Mesodermal cell (in vitro differentiated cells): ENCODE results near the gene MAFG.

ENCODE experiments used
- H3K27ac ChIP-seq: 2 replicates; pipeline ENCODE4 v1.7.0; 2013; ENCODE audit warnings: mild to moderate bottlenecking, low read depth, low read length, moderate library complexity; ENCODE audit not compliant: severe bottlenecking
- H3K36me3 ChIP-seq: 2 replicates; pipeline ENCODE4 v1.7.1; 2013; ENCODE audit warnings: mild to moderate bottlenecking, low read length, moderate library complexity; ENCODE audit not compliant: control insufficient read depth, insufficient read depth
- H3K4me1 ChIP-seq: one replicate; pipeline ENCODE4 v1.7.1; 2013; ENCODE audit warnings: mild to moderate bottlenecking, low read length; ENCODE audit not compliant: insufficient read depth, control insufficient read depth, poor library complexity, severe bottlenecking
- H3K4me3 ChIP-seq: 2 replicates; pipeline ENCODE4 v1.7.0; 2013; ENCODE audit warnings: low read length, control low read depth, mild to moderate bottlenecking; ENCODE audit not compliant: insufficient read depth, poor library complexity, severe bottlenecking; ENCODE audit errors: extremely low read depth
- H3K9me3 ChIP-seq: 2 replicates; pipeline ENCODE4 v1.7.1; 2013; ENCODE audit warnings: mild to moderate bottlenecking, low read length, moderate library complexity; ENCODE audit not compliant: control insufficient read depth
- WGBS, 2 experiments: methylation state at CpG; one replicate each; pipeline ENCODE4 v1.1.5; 2013; ENCODE audit warnings: missing lambda C conversion rate in 2 of 2; ENCODE audit not compliant: insufficient coverage in 2 of 2; 5-methylcytosine and 5-hydroxymethylcytosine counted together

Gene MAFG

DNA sequence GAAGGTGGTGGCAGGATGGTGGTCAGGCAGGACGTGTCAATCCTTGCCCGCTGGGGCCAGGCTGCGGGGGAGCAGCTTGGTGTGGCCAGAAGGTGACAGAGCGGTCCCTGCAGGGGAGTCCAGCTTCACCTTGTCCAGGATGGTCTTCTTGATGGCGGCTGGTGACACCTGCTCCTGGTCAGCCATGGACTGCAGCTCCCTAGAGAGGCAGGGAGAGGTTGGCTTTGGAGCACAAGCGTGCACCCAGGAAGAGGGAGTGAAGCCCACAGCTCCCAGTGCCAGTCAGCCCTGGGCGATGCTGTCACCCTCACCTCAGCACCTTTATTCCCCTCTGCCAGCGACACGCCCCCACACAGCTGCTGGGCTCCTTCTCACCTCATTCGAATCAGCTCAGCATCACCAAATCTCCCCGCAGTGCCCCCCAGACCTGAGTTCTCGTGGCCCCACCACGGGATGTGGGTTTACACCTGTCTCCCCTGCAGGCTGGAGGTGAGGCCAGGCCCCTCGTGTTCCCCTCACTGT lies 5.7 kb upstream of the MAFG start:
- WGBS, 2 experiments: 95 to 97% methylated on average over 11 to 14 of the region's 14 CpGs
- Histone ChIP-seq H3K9me3 (no peaks in the 10 kb centered on the region), H3K4me1 (no peaks in the 10 kb centered on the region), H3K36me3 (peaks cover 16% of the 10 kb centered on the region), H3K27ac (no peak overlapping the region), H3K4me3 (no peak overlapping the region)

GRCh38 chr17:81932333-81932983 lies 4.9 kb upstream of the MAFG start:
- H3K36me3 ChIP-seq: peaks cover 16% of the 10 kb centered on the region
- 85 to 90% methylated on average over 4 to 8 of the region's 9 CpGs for WGBS, 2 experiments

DNA sequence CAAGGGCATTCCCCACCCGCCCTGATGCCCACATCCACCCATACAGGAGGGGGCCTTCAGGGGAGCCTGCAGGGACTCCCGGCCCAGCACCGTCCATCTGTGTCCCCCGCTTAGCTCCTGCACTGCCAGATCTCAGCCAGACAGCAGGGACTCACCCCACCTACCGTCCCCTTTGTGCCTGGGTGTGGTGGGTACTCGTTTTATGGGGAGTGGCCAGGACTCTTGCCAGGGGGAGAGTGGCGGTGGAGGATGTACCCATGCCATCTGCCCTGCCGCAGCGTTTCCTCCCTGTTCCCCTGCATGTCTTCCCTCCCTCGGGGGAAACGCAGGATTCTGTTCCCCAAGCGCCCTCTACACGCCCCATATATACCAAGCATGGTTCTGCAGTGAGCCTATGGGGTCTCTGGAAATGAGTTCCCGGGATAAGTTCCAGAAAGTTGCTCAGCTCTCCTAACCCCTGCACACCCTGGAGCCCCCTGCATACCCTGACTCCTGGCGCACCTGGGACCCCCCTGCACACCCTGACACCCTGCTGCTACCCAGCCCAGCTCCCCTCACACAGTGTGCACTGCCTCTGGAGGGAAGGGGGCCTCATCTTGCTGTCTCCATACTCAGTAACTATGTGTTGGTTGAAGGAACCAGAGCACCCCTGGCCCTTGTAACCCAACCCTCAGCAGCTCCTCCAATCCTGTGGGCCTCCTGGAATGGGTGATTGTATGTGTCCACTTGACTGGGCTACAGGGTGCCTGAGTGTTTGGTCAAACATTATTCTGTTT lies 4.2 kb upstream of the MAFG start:
- no peaks in the 10 kb centered on the region for H3K9me3 ChIP-seq
- no peaks in the 10 kb centered on the region for H3K4me1 ChIP-seq
- 75 to 91% methylated on average over 4 to 10 of the region's 15 CpGs for WGBS, 2 experiments
- no peak overlapping the region for H3K4me3 ChIP-seq
- no peak overlapping the region for H3K27ac ChIP-seq
- peaks cover 16% of the 10 kb centered on the region for H3K36me3 ChIP-seq

More at GRCh38 chr17:81932333-81932983, 4.9 kb upstream of the MAFG start:
- no peaks in the 10 kb centered on the region for H3K4me1 ChIP-seq
- H3K9me3 ChIP-seq: no peaks in the 10 kb centered on the region
- no peak overlapping the region for H3K4me3 ChIP-seq
- no peak overlapping the region for H3K27ac ChIP-seq

GRCh38 chr17:81931189-81931556 lies 3.6 kb upstream of the MAFG start:
- 82 to 85% methylated on average over 13 of the region's 13 CpGs for WGBS, 2 experiments
- Histone ChIP-seq H3K4me3 (no peak overlapping the region), H3K9me3 (no peaks in the 10 kb centered on the region)

GRCh38 chr17:81930142-81931125 lies 2.9 kb upstream of the MAFG start:
- peaks cover 12% of the 10 kb centered on the region for H3K36me3 ChIP-seq
- H3K9me3 ChIP-seq: no peaks in the 10 kb centered on the region
- H3K27ac ChIP-seq: no peak overlapping the region
- WGBS, 2 experiments: 82% methylated on average over 16 to 17 of the region's 20 CpGs
- H3K4me1 ChIP-seq: peaks cover 7% of the 10 kb centered on the region
- no peak overlapping the region for H3K4me3 ChIP-seq

More at GRCh38 chr17:81931189-81931556, 3.6 kb upstream of the MAFG start:
- H3K27ac ChIP-seq: no peak overlapping the region
- H3K36me3 ChIP-seq: peaks cover 16% of the 10 kb centered on the region
- peaks cover under 1% of the 10 kb centered on the region for H3K4me1 ChIP-seq

GRCh38 chr17:81929253-81930141 lies 2.0 kb upstream of the MAFG start:
- H3K27ac ChIP-seq: no peak overlapping the region
- WGBS, 2 experiments: 90% methylated on average over 19 to 30 of the region's 31 CpGs
- H3K9me3 ChIP-seq: no peaks in the 10 kb centered on the region
- H3K36me3 ChIP-seq: peaks cover 5% of the 10 kb centered on the region
- H3K4me1 ChIP-seq: peaks cover 15% of the 10 kb centered on the region
- peak overlapping the region; percentile 55 for H3K4me3 ChIP-seq

GRCh38 chr17:81928544-81929252 lies 1.2 kb upstream of the MAFG start:
- Histone ChIP-seq H3K4me1 (peaks cover 23% of the 10 kb centered on the region), H3K36me3 (peaks cover 5% of the 10 kb centered on the region), H3K4me3 (peak overlapping the region; percentile 55), H3K9me3 (no peaks in the 10 kb centered on the region), H3K27ac (no peak overlapping the region)
- 29 to 31% methylated on average over 28 to 39 of the region's 44 CpGs for WGBS, 2 experiments

DNA sequence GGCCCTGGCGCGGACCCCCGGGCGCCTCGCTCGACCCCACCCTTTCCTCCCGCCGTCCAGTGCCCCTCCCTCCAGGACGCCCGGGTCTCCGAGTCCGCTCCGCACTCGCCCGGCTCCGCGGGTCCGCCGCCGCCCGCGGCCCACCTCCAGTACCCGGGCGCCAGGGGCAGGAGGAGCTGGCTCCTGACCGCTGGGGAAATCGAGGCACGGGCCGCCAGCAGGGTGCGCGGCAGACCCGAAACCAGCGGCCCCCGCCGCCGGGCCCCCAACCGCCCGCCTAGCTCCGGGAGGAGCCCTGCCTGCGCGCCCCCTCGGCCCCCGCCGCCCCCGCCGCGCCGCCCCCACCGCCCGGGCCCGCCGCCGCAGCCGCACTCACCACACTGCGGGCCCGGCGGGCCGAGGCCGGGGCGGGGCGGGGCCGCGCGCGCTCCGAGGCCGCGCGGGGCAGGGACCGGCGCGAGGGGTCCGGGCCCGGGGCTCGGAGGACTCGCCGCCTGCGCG lies 333 bp downstream of the MAFG start:
- H3K9me3 ChIP-seq: no peaks in the 10 kb centered on the region
- H3K36me3 ChIP-seq: peaks cover 8% of the 10 kb centered on the region
- H3K4me3 ChIP-seq: peak overlapping the region; percentile 74
- peak overlapping the region; percentile 99 for H3K27ac ChIP-seq
- WGBS, 2 experiments: 0% methylated on average over 40 to 44 of the region's 78 CpGs
- peaks cover 27% of the 10 kb centered on the region for H3K4me1 ChIP-seq

DNA sequence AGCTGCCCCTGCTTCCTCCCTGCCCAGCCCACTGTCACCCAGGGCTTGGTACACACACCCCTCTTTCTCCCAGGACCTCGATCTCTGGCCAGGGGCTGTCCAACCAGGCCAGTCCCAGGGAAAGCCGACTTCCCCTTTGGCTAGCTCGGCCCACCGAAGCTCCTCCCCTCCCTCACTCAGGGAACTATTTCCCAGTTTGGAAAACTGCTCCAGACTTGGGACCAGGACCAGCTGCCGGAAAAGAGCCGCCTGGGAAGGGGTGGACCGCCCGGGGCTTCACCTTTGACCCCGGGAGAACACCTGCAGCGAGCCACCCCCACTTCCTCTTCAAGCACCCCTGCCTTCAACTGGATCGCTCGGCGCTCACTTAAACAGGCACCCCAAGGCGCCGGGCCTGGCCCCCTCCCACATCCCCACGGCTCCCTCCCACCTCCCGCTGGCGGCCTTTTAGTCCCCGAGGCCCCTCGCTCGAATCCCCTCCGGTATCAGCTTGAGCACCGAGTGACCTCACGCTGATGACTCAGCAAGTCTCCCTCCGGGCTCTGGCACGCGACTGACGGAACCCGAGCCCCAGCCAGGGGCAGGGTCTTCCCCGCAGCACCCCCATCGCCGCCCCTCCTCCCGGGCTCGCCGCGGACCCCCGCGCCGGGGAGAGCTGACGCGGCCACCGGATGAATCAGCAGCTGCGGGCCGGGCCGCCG lies 934 bp downstream of the MAFG start:
- WGBS, 2 experiments: 0 to 1% methylated on average over 29 to 46 of the region's 46 CpGs
- peaks cover 13% of the 10 kb centered on the region for H3K36me3 ChIP-seq
- no peaks in the 10 kb centered on the region for H3K9me3 ChIP-seq
- H3K4me3 ChIP-seq: peak overlapping the region; percentile 74
- peak overlapping the region; percentile 99 for H3K27ac ChIP-seq
- peaks cover 27% of the 10 kb centered on the region for H3K4me1 ChIP-seq
